Measurements from ENCODE around the gene ETS1. TPM values are rescaled to one million over a fixed set of nuclear protein-coding genes. Genes with fewer than 3 reads are reported as not detected.

ETS1 gene
- polyA plus RNA-seq, 1 donor from 2014 or later: 0.42 TPM

GRCh38 chr11:128574576-128575011, 12.8 kb downstream of the ETS1 start:
- Histone ChIP-seq H3K79me2 (replicated peaks; ENCODE audit: insufficient read depth, low read length) (no peaks in the 10 kb centered on the region), H3K36me3 (ENCODE audit: insufficient read depth, low read length) (no peaks in the 10 kb centered on the region), H3F3A (ENCODE audit: insufficient read depth, low read length, poor library complexity, severe bottlenecking) (no peaks in the 10 kb centered on the region), H3K27me3 (ENCODE audit: insufficient read depth, low read depth, low read length) (no peaks in the 10 kb centered on the region), H3K9ac (ENCODE audit: low read length) (no peak overlapping the region), H2AFZ (ENCODE audit: low read depth, low read length) (no peak overlapping the region), H4K20me1 (ENCODE audit: insufficient read depth) (no peaks in the 10 kb centered on the region), H3K4me2 (ENCODE audit: low read length) (no peak overlapping the region), H3K9me2 (ENCODE audit: insufficient read depth, low read length) (no peaks in the 10 kb centered on the region), H3K9me3 (ENCODE audit: low read length) (no peaks in the 10 kb centered on the region), H3K27ac (ENCODE audit: low read length) (no peak overlapping the region), H3K4me3 (ENCODE audit: low read length) (no peak overlapping the region)
- TF ChIP-seq EP300 (conservative IDR thresholded peaks at IDR 0.05; ENCODE audit: poor library complexity, severe bottlenecking) (no peak), REST (IDR thresholded peaks at IDR 0.05; ENCODE audit: borderline replicate concordance) (no peak), CTCF (IDR thresholded peaks at IDR 0.05; ENCODE audit: poor library complexity, severe bottlenecking) (no peak), RAD21 (conservative IDR thresholded peaks at IDR 0.05) (no peak), TAF1 (IDR thresholded peaks at IDR 0.05; ENCODE audit: low read depth) (no peak), POLR2AphosphoS5 (IDR thresholded peaks at IDR 0.05) (no peak), EZH2 (IDR thresholded peaks at IDR 0.05; ENCODE audit: borderline replicate concordance, insufficient read depth, low read length, poor library complexity, severe bottlenecking) (no peak), SMC3 (conservative IDR thresholded peaks at IDR 0.05; ENCODE audit: poor library complexity) (no peak), MXI1 (conservative IDR thresholded peaks at IDR 0.05; ENCODE audit: poor library complexity, severe bottlenecking) (no peak)

GRCh38 chr11:128573638-128574037, 13.7 kb downstream of the ETS1 start:
- no peaks in the 10 kb centered on the region for H3K9me3 ChIP-seq (ENCODE audit: low read length)
- no peaks in the 10 kb centered on the region for H3K27me3 ChIP-seq (ENCODE audit: insufficient read depth, low read depth, low read length)
- H2AFZ ChIP-seq (ENCODE audit: low read depth, low read length): no peak overlapping the region
- no peak for TF ChIP-seq EZH2 (IDR thresholded peaks at IDR 0.05; ENCODE audit: borderline replicate concordance, insufficient read depth, low read length, poor library complexity, severe bottlenecking)
- TF ChIP-seq SMC3 (conservative IDR thresholded peaks at IDR 0.05; ENCODE audit: poor library complexity): no peak
- no peak for TF ChIP-seq POLR2AphosphoS5 (IDR thresholded peaks at IDR 0.05)
- TF ChIP-seq REST (IDR thresholded peaks at IDR 0.05; ENCODE audit: borderline replicate concordance): no peak
- no peak for TF ChIP-seq RAD21 (conservative IDR thresholded peaks at IDR 0.05)
- TF ChIP-seq MXI1 (conservative IDR thresholded peaks at IDR 0.05; ENCODE audit: poor library complexity, severe bottlenecking): no peak
- H3K36me3 ChIP-seq (ENCODE audit: insufficient read depth, low read length): no peaks in the 10 kb centered on the region
- H3K4me2 ChIP-seq (ENCODE audit: low read length): no peak overlapping the region
- H4K20me1 ChIP-seq (ENCODE audit: insufficient read depth): no peaks in the 10 kb centered on the region
- no peaks in the 10 kb centered on the region for H3K9me2 ChIP-seq (ENCODE audit: insufficient read depth, low read length)
- no peaks in the 10 kb centered on the region for H3F3A ChIP-seq (ENCODE audit: insufficient read depth, low read length, poor library complexity, severe bottlenecking)
- no peaks in the 10 kb centered on the region for H3K79me2 ChIP-seq (replicated peaks; ENCODE audit: insufficient read depth, low read length)
- H3K9ac ChIP-seq (ENCODE audit: low read length): no peak overlapping the region
- H3K27ac ChIP-seq (ENCODE audit: low read length): no peak overlapping the region
- H3K4me3 ChIP-seq (ENCODE audit: low read length): no peak overlapping the region
